ENCODE results near the gene RNF135.
"Not testable (repeated sequence)": the region's sequence is repeated elsewhere in the genome, so short reads cannot be mapped to it uniquely, and the experiment has no call there.

Gene RNF135

DNA sequence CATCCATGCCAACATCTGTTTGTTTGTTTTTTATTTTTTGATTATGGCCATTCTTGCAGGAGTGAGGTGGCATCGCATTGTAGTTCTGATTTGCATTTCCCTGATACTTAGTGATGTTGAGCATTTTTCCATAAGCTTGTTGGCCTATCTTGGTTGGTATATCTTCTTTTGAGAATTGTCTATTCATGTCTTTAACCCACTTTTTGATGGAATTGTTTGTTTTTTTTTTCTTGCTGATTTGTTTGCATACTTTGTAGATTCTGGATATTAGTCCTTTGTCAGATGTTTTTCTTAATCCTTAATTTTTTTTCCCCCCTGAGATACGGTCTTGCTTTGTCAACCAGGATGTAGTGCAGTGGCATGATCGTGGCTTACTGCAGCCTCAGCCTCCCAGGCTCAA, 43.0 kb downstream of the RNF135 start:
- Histone ChIP-seq H3K27ac (no peak overlapping the region), H3K4me1 (no peaks in the 10 kb centered on the region), H3K9ac (no peak overlapping the region), H3K4me2 (no peak overlapping the region), H3K27me3 (peaks cover 13% of the 10 kb centered on the region), H3K9me3 (peaks cover 3% of the 10 kb centered on the region; the same call in 1 of the 2 replicates), H3K4me3 (no peak overlapping the region), H4K20me1 (peaks cover 3% of the 10 kb centered on the region; the same call in 1 of the 2 replicates), H3K36me3 (peaks cover 10% of the 10 kb centered on the region)
- TF ChIP-seq Cebpa-rat (IDR thresholded peaks at IDR 0.05), result no peak

DNA sequence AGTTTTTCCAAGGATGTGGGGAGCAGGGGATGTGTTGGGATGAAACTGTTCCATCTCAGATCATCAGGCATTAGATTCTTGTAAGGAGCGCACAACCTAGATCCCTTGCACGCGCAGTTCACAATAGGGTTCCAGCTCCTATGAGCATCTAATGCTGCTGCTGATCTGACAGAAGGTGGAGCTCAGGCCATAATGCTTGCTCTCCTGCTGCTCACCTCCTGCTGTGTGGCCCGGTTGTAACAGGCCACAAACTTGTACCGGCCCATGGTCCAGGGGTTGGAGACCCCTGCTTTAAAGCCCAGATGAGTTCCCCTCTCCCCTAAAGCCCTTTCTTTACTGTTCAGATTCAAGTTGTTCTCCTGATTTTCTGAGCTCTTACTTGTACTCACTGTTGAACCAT, 44.8 kb downstream of the RNF135 start:
- no peaks in the 10 kb centered on the region for H3K9me3 ChIP-seq
- no peaks in the 10 kb centered on the region for H3K27me3 ChIP-seq
- no peak overlapping the region for H3K27ac ChIP-seq
- H3K36me3 ChIP-seq, result peaks cover 6% of the 10 kb centered on the region; the same call in 1 of the 2 replicates
- no peaks in the 10 kb centered on the region for H3K4me1 ChIP-seq
- no peak overlapping the region for H3K4me2 ChIP-seq
- no peak overlapping the region for H3K4me3 ChIP-seq
- no peak for TF ChIP-seq Cebpa-rat (IDR thresholded peaks at IDR 0.05)
- no peak overlapping the region for H3K9ac ChIP-seq
- no peaks in the 10 kb centered on the region for H4K20me1 ChIP-seq

DNA sequence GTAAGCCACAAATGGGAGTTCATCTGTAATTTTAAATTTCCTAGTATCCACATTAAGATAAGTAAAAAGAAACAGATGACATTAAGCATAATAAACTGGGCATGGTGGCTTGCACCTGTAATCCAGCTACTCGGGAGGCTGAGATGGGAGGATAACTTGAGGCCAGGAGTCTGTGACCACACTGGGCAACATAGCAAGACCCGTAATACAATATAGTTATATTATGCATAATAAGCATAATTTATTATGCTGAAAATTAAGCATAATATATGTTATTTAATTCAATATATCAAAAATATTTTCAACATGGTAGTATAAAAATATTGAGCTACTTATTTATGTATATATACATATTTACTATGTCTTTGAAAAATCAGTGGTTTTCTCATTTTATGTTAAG, 48.2 kb downstream of the RNF135 start:
- Histone ChIP-seq H3K36me3 (peaks cover 6% of the 10 kb centered on the region; the same call in 1 of the 2 replicates), H3K27me3 (no peaks in the 10 kb centered on the region), H3K9ac (no peak overlapping the region), H3K4me2 (no peak overlapping the region), H3K4me1 (no peaks in the 10 kb centered on the region), H4K20me1 (no peaks in the 10 kb centered on the region), H3K4me3 (no peak overlapping the region), H3K9me3 (no peaks in the 10 kb centered on the region), H3K27ac (no peak overlapping the region)
- TF ChIP-seq Cebpa-rat (IDR thresholded peaks at IDR 0.05), result no peak

DNA sequence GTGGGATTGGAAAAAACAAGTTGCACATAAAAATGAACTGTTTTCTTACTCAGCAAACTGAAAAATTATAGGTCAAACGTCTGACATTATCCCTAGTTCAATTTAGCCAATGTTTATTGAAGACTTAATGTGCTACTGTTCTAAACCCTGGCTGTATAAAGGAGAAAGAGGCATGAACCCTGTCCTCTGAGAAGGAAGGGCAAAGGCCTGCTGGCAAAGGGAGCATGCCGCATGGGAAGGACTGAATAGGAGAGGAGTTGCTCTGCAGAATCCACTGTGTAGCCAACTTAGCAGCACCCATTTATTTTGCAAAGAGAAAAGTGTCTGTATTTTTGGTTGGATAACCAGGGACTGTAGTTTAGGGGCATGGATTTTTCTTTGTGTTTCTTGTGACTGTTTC, 52.3 kb downstream of the RNF135 start:
- H3K9ac ChIP-seq, H3K36me3 ChIP-seq, H3K4me2 ChIP-seq, H3K9me3 ChIP-seq, H3K27ac ChIP-seq, H3K4me1 ChIP-seq, H3K4me3 ChIP-seq, H3K27me3 ChIP-seq, H4K20me1 ChIP-seq: not testable (repeated sequence)

DNA sequence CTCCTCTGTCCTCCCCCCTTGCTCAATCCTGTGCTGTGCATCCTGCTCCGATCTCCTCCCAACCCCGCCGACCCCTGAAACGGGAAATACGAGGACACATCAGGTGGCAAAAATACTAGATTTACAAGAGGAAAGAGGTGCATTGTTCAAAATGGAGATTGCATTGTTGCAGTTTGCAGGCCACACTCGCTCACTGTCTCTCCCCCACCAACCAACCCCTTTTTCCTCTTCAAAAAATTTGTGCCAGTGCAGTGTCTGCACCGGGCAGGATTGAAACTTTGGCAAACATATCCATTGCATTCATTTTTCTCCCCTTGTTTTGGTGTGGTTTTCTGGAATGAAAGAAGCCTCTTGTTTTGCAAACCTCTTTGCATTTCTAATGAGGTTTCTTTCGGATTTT, 61.0 kb downstream of the RNF135 start:
- H3K4me1 ChIP-seq, result no peaks in the 10 kb centered on the region
- no peaks in the 10 kb centered on the region for H4K20me1 ChIP-seq
- H3K4me2 ChIP-seq, result no peak overlapping the region
- H3K27me3 ChIP-seq, result no peaks in the 10 kb centered on the region
- H3K9ac ChIP-seq, result no peak overlapping the region
- H3K9me3 ChIP-seq, result no peaks in the 10 kb centered on the region
- no peak for TF ChIP-seq Cebpa-rat (IDR thresholded peaks at IDR 0.05)
- no peaks in the 10 kb centered on the region for H3K36me3 ChIP-seq
- H3K27ac ChIP-seq, result no peak overlapping the region
- no peak overlapping the region for H3K4me3 ChIP-seq

DNA sequence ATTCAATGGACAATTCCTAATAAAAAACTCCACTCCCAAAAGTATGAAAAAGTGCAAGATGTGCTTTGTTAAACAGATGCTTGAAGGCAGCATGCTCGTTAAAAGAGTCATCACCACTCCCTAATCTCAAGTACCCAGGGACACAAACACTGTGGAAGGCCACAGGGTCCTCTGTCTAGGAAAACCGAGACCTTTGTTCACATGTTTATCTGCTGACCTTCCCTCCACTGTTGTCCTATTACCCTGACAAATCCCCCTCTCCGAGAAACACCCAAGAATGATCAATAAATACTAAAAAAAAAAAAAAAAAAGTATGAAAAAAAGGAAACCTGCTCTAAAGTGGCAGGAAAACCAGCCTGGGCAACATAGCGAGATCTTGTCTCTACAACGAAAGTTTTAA, 64.8 kb downstream of the RNF135 start:
- H3K36me3 ChIP-seq, H3K9me3 ChIP-seq, H3K9ac ChIP-seq, H4K20me1 ChIP-seq, H3K4me3 ChIP-seq, H3K4me2 ChIP-seq, H3K4me1 ChIP-seq, H3K27ac ChIP-seq, H3K27me3 ChIP-seq: not testable (repeated sequence)

DNA sequence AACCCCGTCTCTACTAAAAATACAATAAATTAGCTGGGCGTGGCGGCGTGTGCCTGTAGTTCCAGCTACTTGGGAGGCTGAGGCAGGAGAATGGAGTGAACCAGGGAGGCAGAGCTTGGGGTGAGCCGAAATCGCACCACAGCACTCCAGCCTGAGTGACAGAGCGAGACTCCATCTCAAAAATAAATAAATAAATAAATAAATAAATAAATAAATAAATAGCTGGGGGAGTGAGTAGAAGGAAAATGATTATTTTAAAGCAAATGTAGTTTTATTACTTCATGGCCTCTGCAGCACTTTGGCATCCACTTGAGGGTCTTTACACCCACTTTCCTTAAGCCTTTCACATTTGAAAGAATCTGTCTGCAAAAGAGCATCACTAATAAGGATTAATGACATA, 70.0 kb downstream of the RNF135 start:
- not testable (repeated sequence) for H3K36me3 ChIP-seq, H3K4me2 ChIP-seq, H3K27ac ChIP-seq, H3K9me3 ChIP-seq, H3K4me3 ChIP-seq, H3K4me1 ChIP-seq, H4K20me1 ChIP-seq, H3K27me3 ChIP-seq, H3K9ac ChIP-seq

DNA sequence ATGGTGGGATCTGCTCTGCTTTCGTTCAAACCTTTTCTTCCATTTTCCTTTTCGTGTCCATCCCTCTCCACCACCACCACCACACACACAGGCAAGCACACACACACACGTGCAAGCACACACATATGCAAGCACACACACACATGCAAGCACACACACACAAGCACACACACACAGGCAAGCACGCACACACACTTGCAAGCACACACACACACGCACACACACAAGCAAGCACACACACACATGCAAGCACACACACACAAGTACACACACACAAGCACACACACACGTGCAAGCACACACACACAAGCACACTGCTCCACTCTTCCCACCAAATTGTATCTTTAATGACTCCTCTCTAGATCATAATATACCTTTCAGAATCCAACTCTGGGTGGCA, 71.5 kb downstream of the RNF135 start:
- H3K4me1 ChIP-seq, H3K4me3 ChIP-seq, H3K27me3 ChIP-seq, H4K20me1 ChIP-seq, H3K27ac ChIP-seq, H3K9me3 ChIP-seq, H3K36me3 ChIP-seq, H3K9ac ChIP-seq, H3K4me2 ChIP-seq: not testable (repeated sequence)

DNA sequence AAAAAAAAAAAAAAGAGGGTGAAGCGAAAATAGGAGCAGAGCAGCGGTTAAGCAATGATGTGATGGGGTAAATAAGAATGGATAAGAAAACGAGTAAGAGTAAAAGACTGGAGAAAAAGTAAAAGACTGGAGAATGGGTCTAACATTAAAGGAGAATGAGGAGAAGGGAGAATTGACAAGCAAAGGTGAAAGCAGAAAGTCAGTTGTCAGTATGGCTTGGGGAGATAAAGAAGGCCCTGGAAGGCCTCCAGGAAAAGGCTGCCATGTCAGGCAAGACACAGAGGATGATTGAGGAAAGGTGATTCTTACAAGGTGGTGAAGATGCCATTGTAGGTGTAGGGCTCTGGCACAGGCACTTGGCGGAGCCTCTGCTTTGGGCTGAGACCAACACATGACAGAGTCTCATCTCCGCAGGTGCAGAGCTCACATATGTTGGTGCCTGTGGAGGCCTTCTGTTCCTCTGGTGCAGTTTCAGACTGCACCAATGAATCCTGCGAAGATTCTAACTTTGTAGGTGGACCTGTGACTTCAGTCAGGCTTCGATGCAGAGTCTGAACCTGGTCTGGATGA, 76.1 kb downstream of the RNF135 start:
- H3K4me3 ChIP-seq, H3K4me1 ChIP-seq, H3K9ac ChIP-seq, H3K4me2 ChIP-seq, H3K36me3 ChIP-seq, H3K27me3 ChIP-seq, H4K20me1 ChIP-seq, H3K27ac ChIP-seq, H3K9me3 ChIP-seq: not testable (repeated sequence)

DNA sequence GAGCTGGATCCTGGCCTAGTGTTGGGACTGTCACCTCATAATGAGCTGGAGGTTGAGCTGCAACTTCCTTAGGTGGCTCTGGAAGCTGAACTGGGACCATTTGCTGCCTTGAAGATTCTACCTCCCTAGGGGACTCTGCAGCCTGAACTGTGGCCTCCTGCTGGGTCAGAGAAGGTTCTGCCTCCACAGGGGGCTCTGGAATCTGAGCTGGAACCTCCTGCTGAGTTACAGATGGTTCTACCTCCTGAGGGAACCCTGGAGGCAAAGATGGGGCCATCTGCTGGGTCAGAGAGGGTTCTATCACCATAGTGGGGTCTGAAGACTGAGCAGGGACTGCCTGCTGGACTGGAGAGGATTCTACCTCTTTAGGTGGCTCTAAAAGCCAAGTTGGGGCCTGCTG, 77.3 kb downstream of the RNF135 start:
- no peak overlapping the region for H3K4me3 ChIP-seq
- H3K36me3 ChIP-seq, result no peaks in the 10 kb centered on the region
- H3K9ac ChIP-seq, result no peak overlapping the region
- no peak overlapping the region for H3K27ac ChIP-seq
- no peak for TF ChIP-seq Cebpa-rat (IDR thresholded peaks at IDR 0.05)
- no peak overlapping the region for H3K4me2 ChIP-seq
- H4K20me1 ChIP-seq, result no peaks in the 10 kb centered on the region
- no peaks in the 10 kb centered on the region for H3K4me1 ChIP-seq
- no peaks in the 10 kb centered on the region for H3K27me3 ChIP-seq
- no peaks in the 10 kb centered on the region for H3K9me3 ChIP-seq

DNA sequence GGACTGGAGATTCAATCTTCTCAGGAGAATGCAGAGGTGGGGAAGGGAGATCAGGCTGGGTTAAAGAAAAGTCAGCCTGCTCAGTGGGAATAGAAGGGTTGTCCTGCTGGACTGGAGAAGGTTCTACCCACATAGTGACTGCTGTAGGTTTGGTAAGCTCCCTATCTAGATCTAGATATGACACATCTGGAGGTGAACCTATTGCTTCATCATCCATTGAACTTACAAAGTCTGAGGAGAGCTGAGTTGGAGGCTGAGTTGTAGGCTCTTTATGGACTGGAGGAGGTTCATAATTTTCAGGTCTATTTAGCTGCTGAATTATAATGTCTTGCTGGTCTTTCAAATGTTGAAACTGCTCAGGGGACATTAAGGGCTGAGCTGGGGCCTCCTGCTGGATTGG, 77.9 kb downstream of the RNF135 start:
- Histone ChIP-seq H3K27me3 (no peaks in the 10 kb centered on the region), H3K9ac (no peak overlapping the region), H3K4me2 (no peak overlapping the region), H3K36me3 (no peaks in the 10 kb centered on the region), H4K20me1 (no peaks in the 10 kb centered on the region), H3K9me3 (no peaks in the 10 kb centered on the region), H3K27ac (no peak overlapping the region), H3K4me3 (no peak overlapping the region), H3K4me1 (no peaks in the 10 kb centered on the region)
- TF ChIP-seq Cebpa-rat (IDR thresholded peaks at IDR 0.05), result no peak

All from BLaER1 (cell line).